GM19043 (cell line): ENCODE data around the gene TGM1.

Experiments
- ATAC-seq: cut with Tn5 transposase; IDR thresholded peaks from one replicate; pipeline ENCODE4 v1.9.1; 2021; ENCODE audit warnings: low read depth; ENCODE audit not compliant: unreplicated experiment

The TGM1 gene

DNA sequence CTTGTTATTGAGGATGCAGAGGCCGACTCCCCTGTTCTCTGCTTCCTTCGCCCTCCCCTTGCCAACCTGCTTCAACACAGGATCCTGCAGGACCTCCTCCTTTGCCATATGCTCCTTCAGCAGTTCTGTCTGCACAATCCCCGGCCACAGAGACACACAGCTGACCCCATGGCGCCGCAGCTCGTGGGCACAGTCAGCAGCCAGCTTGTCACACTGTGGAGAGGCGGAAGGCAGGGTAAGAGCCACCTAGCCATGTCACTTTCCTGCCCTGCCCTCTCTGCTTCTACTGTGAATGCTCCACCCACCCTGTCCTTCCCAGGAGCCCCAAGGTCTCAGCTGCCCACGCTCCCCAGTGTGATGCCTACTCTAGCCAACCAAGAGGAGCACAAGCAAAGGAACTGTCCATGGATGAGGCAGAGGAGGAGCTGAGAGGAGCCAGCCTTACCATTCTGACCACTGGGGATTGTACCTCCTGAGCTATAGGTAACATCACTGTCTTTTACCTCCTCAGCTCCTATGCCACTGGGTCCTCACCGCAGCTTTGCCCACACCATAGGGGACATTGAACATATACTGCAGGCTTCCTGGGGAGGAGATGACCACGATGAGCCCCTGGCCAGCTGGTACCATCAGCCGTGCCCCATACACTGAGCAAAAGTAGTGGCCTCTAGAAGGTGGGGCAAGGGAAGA, 29.3 kb upstream of the TGM1 start:
- no peak for ATAC-seq

DNA sequence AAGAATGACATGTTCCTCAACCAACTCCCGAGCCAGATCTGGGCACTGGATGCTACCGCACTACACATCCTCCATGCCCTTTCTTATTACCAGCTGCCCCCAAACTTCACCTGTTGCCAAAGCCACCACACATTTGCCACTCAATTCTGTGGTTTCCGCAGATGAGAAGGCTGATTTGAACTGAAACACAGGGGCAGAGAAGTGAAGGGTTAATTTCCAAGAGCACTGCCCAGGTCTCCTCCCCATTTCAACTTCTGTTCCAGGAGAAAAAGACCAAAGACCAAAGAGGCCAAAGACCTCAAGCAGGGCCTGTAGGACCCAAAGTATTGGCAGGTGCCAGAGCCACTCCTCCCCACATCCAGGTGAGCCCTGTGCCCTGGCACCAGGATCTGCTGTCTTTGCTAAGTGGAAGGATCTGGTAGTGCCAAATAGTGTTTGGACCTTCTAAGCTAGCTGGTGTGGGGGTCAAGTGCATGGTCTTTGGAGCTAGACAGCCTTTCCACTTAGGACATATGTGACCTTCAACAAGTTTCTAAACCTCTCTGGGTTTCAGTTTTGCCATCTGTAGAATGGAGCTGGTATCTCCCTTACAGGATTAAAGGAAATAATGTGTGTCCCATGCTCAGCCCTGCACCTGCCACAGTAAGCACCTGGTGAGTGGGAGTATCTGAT, 28.6 kb upstream of the TGM1 start:
- no peak for ATAC-seq

DNA sequence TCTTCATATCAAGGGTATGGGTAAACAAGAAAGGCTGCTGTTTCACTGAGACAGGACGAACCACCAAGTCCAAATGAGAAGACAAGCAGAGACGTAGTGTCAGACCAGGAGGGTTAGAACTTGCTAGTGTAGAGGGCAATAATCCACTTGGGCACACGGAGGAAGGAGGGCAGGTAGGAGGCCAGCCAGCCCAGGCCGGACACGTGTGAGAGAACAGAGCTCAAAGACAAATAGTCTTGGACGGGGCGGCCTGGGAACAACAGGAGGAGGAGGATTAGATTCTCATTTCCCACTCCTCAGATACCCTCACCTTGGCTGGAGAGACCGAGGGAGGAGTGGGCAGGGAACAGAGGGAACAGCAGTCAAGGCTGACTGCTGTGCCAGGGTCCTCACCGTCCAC, 27.8 kb upstream of the TGM1 start:
- ATAC-seq: no peak

DNA sequence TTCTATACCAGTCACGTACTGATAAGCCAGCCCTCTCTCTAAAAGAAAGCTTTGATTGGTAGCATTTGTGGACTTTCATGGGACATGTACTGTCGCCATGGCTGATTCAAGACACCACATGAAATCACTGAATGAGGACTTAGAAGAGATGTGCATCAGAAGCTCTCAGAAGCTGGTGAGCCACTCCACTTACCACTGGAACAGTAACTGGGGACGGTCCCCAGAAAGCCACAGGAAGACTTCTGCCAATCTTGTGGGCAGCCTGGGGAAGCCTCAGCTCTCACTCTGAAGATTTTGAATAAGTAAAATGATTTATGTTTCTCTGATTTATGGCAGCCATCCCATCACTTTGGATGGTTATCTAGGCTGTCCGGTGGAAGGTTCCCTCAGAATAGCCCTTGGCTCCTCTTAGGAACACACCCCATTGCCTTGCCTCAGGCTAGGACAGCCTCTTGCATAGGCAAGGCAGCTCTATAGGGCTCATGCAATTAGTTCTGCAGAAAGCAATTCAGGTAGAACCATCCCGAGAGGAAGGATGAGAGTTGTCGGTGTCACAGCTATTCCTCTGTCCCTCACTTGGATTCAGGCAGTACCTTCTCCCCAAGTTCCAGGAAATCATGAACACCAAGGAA, 26.8 kb upstream of the TGM1 start:
- peak; percentile 87 for ATAC-seq

DNA sequence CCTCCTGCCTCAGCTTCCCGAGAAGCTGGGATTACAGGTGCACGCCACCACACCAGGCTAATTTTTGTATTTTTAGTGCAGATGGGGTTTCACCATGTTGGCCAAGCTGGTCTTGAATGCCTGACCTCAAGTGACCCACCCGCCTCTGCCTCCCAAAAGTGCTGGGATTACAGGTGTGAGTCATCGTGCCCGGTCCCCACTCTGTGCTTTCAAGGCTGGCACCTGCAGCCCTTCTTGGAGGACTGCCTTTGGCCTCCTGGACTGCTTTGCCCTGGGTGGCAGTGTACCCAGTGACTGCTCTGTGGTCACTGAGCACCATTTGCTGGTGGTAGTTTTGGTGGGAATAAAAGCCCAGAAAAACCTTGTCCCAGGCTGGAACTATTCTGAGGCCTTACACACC, 24.0 kb upstream of the TGM1 start:
- no peak for ATAC-seq

DNA sequence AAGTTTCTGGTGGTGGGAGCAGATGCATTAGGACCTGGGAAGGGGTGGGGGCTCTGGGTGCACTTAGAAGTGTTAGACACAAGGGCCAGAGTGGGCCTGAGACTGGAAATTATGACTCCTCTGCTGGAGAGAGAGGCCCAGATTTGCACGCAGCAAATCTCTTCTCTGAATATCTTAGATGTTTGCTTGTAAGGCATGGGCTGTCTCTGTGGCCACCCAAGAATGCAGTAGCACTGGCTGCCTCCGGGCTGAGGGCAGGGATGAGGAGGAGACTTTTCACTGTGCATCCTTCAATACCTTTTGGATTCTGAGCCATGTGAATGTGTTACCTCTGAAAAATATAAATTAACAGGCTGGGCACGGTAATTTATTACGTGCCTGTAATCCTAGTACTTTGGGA, 22.4 kb upstream of the TGM1 start:
- no peak for ATAC-seq

DNA sequence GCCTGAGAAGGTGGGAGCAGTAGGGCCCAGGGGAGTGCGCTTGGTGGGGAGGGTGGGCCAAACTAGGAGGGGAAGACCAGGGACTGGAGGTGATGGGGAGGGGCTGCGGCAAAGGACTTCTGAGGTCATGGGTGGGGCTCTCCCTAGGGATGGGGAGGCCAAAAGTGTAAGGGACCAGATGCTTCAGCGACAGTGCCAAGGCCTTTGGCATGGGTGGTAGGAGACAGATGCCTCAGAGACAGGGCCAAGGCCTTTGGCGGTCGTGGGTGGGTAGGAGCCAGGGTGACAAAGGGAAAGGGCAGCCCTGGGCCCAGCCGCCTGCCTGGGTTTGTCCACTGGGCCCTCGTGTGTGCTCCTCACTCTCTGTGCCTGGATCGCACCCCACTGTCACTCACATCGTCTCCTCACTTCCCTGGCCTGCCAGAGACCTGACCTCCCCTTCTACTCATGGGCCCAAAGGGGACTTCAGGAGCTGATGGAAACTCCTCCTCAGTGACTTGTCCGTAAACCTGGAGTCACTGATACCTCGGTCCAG, 21.6 kb upstream of the TGM1 start:
- no peak for ATAC-seq

DNA sequence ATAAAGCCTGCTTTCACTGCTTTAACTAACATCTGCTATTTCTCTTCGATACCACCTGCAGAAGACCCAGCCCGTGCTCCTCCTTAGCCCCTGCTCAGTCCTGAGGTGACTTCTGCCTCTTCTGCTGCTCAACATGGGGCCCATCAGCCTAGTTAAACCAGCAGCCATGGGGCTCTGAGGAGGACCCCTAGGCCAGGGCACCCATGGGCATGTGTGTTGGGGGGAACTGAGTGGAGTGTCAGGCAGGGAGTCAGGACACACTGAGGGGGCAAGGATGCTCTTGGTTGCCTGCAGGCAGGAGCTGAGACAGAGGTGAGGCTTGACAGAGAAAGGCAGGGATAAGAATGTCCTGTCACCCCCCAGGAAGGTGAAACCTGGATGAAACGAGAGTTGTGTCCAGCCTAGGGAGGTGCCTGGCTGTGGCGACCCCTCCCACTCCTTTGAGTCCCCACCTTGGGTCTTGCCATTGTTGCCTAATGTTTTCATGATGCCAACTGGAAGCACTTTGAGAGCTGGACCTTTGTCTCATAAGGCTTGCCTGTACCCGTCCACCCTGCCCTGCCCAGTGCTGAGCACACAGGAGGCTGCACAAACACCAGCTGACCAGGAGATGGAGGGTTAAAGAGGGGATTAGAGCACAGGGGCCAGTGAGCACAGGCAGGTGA, 21.0 kb upstream of the TGM1 start:
- ATAC-seq: no peak

DNA sequence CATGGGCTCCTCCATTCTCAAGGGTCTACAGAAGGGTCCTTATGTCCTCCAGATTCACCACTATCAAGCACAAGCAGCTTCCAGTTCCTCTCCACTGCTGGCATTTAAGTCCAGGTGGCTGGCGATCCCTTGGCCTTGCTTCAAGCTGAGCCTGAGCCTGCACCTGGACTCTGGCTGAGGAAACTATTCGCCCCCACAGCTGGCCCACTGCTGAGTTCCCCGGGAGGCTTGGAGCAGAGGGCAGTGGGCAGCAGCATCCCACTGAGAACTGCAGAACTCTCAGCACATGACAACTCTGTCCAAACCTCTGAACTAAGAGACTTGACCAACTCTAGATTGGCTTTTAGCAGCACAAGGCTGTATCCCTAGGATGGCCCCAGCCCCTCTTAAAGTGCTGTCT, 19.8 kb upstream of the TGM1 start:
- ATAC-seq: no peak

DNA sequence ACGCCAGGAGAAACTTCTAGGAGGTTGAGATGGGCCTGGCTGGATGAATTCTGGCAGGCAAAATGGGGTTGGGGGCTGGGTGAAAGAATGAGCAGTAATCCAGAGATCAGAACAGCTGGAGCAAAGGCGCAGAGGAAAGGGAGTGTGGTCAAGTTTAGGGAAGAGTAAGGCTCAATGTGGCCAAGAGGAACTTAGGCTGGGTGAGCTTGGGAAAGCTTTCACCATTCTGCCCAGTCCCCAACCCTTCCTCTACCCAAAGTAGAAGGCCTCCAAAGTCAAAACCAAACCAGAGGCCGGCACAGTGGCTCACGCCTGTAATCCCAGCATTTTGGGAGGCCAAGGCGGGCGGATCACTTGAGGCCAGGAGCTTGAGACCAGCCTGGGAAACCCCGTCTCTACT, 18.7 kb upstream of the TGM1 start:
- ATAC-seq: no peak

DNA sequence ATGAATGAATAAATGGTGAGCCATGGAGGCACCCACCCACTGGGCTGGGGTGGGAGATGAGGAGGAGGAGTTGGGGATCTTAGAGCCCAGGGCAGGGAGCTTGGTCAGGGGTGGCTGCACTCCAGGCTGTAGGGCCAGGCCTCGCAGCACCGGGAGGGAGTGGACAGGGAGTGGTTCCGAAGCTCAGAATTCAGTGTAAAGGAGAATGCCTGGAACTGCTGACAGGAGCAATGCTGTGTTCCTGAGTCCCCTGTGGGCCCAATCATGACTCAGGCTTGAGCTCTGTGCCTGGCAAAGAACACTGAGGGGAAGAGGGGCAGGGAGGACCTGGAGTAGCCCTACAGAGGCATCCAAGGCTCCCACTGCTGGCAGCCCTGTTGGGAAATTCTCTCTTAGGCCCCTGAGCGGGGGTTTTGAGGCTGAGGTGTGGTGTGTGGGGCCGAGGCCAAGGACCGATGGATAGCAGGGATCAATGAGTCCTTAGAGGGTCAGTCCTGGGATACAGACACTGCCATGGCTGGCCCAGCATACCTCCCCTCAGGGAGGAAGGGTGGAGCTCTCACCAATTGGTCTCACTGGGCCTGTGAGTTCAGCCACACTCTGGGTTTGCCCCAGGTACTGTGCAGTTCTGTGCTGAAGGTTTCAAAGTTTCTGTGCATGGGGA, 18.0 kb upstream of the TGM1 start:
- ATAC-seq: no peak

DNA sequence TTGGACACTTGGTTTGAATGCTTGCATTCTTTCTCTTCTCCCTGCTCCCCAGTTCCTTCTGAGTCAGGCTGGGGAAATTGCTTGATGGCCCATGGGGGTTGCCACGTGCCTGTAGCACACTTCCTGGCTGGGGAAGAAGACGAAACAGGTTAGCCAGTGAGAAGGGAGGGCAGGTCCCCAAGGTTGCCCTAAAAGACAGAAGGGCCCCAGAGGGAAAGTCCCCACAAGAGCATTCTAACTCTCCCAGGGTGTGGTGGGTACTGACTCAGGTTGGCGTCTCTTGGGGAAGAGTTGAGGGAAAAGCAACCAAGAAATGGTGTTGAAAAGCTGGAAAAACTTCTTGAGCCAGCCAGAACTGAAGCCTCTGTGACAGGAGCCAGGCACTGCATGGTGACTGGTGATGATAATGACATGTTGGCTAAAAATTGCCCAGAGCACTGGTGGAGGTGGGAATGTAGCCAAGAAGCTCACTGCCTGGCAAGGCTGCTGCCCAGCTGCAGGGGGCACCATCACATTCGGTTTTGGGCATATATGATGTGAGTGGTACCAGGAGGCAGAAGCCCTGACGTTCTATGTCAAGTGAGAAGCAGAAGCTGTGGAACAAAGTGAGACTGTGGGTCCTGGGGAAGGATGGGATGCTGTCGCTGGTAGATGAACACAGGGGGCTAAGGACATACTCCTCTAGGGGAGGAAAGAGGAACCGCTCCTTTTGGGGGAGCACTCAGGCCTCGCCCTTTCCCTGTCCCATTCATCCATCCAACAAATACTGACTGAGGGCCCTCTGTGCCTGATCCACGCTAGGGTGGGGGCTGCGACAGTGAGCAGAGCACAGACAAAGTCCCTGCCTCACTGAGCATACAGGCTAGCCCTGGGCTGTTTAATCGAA, 16.6 kb upstream of the TGM1 start:
- no peak for ATAC-seq

DNA sequence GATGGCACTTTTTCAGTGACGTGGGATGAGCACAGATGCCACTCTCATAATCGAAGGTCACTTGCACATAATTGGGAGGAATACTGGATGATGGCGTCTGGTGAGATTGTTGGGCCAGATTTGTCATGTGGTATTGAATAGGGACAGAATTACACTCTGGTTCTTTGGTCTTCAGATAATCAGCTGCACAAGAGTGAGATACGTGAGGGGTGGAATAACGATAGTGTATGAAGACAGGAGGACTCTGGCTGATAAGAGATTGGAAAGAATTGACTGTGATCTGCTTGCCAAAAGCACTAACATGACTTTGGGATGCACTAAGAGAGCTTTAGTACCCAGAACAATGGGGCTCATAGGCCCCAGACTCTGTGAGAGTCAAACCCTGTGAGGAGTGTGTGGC, 15.4 kb upstream of the TGM1 start:
- ATAC-seq: no peak

DNA sequence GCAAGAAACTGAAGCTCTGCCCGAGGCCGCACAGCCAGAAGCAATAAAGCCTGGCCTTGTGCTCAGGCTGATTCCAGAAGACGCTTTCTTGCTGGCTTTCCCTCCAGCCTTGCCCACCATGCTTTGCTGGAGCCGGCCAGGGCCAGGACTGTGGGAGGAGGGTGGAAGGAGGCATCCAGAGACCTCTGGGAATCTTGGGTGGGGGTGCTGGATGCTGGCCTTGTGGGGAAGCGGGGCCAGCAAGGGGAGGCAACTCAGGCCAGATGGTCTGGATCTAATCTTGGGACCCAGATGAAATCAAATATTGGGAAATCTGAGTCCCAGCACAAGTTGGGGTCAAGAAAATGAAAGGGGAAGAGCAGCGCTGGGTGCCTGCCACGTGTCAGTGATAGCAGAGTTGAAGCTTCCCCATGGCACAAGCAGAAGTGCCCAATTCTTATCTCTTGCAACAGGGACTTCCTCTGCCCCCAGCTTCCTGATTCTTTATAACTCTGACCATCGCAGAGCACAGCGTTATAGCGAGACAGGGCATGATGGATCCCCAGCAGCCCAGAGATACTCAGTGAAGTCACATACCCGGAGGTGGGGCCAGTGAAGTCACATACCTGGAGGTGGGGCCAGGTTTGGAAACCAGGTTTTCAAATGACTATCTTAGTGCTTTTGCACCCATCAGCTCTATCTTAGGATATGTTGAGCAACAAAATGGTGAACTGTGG, 14.8 kb upstream of the TGM1 start:
- ATAC-seq: no peak

DNA sequence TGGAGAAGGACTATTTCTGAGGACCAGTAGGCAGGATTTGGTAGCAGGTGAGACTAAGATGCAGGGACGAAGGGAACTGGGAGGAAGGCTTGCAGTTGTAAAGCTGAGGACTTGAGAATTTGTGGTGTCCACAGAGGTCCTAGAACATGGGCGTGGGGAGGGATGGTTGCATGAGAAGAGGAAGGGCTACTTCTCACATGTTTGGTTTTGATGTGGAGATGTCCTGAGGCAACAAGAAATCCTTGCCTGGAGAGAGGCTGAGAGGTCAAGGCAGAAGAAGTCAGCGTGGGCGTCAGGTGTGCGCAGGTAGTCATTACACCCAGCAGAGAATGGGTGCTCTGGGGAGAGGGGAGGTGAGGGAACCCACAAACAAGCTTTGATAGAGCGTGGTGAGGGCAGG, 14.1 kb upstream of the TGM1 start:
- ATAC-seq: no peak

DNA sequence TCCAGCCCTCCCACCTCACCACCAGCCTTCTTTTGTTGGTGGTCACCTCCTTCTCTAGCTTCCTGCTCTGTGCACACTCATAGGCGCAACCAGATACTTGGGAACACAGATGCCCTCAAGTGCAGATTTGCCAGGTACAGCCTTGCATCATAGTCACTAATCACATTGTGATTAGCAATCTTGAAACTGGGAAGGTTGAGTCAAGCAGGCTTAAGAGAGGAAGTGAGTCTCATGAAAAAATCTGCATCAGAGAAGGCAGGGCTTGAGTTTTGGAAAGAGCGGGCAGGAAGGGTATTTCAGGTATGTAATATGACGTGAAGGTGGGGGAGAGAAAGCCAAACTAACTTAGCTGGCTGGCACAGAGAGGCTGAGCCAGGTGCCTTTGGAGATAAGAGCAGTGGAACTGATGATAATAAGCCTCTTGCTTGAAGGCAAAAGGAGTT, 11.1 kb upstream of the TGM1 start:
- peak; percentile 35 for ATAC-seq

DNA sequence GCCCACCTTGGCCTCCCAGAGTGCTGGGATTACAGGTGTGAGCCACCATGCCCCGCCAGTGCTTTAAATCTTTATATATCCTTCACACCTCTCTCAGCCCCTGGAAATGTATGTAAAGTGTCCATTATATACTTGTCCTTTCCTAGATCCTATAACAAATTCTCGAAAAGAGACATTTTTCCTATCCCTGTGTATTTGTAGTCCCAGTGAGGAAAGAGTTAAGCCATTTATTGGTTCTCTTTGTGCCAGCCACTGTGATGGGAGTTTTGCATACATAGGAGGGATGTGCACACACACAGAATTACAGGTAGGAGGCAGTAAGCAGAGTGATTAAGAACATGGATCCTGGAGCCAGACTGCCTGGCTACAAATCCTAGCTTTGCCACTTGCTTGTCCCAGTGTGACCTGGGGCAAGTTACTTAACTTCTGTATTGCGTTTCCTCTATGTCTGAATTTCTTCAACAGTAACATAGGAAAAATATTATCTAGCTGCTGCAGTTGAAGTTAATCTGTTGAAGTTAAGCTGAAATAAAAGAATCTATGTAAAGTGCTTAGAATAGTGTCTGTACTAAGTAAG, 10.5 kb upstream of the TGM1 start:
- no peak for ATAC-seq

DNA sequence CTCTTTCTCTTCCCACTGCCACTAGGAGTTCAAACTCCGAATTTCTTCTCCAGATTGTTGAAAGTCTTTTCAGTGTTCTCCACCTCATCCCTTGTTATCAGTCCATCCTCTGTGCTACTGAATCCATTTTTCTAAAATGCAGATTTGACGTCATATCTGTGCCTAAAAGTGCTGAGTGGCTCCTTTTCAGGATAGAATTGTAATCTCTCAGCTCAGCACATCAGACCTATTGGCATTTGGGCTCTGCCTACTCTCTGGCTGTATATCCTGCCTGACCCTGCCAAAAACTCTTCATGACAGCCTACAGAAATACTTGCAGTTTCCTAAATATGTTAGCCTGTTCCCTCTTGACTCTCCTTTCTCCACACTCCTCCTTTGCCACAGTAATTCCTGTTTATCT, 9.5 kb upstream of the TGM1 start:
- ATAC-seq: no peak

DNA sequence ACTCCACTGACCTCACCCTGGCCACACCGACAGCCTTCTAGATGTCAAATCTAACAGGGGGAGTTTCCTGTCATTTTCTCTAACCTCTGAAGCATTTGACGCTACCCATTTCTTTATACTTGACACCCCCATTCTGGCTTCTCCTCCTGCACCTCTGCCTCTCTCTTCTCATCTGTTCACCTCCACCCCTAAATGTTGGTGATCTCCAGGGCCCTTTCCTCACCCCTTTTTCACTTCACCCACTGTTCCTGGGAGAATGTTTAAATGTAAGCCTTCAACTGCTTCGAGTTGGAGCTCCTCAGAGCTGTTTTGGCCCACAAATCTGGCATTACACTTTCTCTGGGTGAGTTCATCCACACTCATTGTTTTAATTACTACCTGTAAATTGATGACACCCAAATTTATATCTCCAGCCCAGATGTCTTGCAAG, 8.9 kb upstream of the TGM1 start:
- ATAC-seq: no peak
